HFF-Myc (cell line): ENCODE measurements around the gene FOXE1.

Source experiments
- DNase-seq: peaks from one replicate; pipeline ENCODE4 v3.0.0-alpha.2; 2011; ENCODE audit warnings: low read depth; ENCODE audit errors: extremely low read depth
- H3K4me3 ChIP-seq: replicated peaks from 2 replicates; pipeline ENCODE4 v1.5.1; 2011; ENCODE audit warnings: low read depth, mild to moderate bottlenecking, control low read depth, low read length
- TF ChIP-seq, protein P1 (sequence below): IDR thresholded peaks from 2 replicates; pipeline ENCODE4 v1.5.1; 2012; ENCODE audit warnings: mild to moderate bottlenecking, low read depth, low read length, control low read depth; ENCODE audit errors: missing control alignments

The FOXE1 gene

DNA sequence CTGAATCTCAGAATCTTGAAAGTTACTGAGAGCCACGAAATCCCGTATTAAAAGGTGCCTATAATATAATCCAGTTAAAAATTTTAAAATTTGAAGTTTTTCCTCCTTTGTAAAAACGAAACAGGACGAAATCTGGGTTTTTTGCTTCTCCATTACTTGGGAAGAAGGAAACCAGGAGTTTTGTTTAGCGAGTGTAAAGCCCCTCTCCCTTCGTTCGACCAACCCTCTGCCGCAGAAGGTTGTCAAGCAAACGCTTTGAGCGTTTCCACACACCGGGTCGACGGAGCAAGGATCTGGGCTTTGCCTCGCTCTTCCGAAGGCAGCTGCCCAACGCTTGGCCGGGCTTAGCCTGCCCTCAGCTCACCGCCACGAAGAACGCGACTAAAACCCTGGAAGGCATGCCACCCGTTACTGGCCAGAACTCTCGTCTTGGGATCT lies 1.6 kb upstream of the FOXE1 start:
- TF ChIP-seq, protein P1, sequence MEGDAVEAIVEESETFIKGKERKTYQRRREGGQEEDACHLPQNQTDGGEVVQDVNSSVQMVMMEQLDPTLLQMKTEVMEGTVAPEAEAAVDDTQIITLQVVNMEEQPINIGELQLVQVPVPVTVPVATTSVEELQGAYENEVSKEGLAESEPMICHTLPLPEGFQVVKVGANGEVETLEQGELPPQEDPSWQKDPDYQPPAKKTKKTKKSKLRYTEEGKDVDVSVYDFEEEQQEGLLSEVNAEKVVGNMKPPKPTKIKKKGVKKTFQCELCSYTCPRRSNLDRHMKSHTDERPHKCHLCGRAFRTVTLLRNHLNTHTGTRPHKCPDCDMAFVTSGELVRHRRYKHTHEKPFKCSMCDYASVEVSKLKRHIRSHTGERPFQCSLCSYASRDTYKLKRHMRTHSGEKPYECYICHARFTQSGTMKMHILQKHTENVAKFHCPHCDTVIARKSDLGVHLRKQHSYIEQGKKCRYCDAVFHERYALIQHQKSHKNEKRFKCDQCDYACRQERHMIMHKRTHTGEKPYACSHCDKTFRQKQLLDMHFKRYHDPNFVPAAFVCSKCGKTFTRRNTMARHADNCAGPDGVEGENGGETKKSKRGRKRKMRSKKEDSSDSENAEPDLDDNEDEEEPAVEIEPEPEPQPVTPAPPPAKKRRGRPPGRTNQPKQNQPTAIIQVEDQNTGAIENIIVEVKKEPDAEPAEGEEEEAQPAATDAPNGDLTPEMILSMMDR: no peak
- no peak for DNase-seq
- no peak overlapping the region for H3K4me3 ChIP-seq

DNA sequence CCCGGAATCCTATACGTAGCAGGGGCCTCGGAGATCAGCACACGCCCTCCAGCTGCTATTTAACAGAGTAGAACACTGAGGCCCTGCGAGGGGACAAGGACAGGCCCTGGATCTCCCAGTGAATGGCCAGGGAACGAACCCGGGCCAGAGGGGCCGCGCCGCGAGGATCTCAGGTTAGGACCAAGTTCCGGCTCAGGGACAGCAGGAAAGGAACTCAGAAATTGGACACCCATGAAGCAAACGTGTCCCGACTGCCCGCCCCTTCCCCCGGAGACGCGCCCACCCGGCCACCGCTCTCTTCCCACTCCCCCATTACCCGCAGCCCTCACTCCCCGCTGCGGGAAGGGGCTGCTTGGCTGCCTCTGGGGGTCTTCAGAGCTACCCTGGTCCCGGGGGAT lies 1.0 kb upstream of the FOXE1 start:
- H3K4me3 ChIP-seq: no peak overlapping the region
- no peak for DNase-seq
- TF ChIP-seq, protein P1: no peak

DNA sequence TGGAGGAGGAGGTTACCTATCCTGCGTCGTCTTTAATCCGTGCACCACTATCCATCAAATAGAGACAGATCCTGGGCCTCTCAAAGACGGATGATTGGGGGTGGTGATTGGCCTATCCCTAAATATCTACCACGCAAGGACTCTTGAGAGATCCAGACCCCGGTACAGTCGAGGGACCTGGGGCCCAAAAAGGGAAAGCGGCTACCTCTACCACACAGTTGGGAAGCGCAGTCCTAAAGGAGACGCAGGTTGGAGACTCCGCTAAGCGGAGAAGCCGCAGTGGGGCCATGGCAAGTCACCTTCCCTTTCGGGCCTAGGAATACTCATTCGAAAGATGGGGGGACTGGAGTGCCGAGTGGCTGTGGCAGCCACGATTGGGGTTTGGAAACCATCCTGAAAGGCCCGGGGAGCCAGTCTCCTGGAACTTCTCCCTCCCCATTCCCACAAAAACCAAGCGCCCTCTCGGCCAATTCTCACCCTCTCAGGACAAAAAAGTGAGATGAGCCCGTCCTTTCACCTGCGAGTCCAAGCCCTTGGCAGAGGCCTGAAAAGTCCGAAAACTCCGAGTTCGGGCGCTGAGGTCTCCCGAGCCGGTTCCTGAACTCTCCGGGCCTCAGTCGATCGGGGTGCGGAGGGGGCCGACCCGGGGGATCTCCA lies 499 bp upstream of the FOXE1 start:
- no peak for DNase-seq
- TF ChIP-seq, protein P1: no peak
- no peak overlapping the region for H3K4me3 ChIP-seq

DNA sequence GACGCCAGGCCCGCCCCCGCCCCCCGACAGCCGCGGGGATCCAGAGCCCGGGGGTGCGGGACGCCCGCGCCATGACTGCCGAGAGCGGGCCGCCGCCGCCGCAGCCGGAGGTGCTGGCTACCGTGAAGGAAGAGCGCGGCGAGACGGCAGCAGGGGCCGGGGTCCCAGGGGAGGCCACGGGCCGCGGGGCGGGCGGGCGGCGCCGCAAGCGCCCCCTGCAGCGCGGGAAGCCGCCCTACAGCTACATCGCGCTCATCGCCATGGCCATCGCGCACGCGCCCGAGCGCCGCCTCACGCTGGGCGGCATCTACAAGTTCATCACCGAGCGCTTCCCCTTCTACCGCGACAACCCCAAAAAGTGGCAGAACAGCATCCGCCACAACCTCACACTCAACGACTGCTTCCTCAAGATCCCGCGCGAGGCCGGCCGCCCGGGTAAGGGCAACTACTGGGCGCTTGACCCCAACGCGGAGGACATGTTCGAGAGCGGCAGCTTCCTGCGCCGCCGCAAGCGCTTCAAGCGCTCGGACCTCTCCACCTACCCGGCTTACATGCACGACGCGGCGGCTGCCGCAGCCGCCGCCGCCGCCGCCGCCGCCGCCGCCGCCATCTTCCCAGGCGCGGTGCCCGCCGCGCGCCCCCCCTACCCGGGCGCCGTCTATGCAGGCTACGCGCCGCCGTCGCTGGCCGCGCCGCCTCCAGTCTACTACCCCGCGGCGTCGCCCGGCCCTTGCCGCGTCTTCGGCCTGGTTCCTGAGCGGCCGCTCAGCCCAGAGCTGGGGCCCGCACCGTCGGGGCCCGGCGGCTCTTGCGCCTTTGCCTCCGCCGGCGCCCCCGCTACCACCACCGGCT lies 1.0 kb downstream of the FOXE1 start:
- TF ChIP-seq, protein P1: no peak
- no peak for DNase-seq
- no peak overlapping the region for H3K4me3 ChIP-seq

DNA sequence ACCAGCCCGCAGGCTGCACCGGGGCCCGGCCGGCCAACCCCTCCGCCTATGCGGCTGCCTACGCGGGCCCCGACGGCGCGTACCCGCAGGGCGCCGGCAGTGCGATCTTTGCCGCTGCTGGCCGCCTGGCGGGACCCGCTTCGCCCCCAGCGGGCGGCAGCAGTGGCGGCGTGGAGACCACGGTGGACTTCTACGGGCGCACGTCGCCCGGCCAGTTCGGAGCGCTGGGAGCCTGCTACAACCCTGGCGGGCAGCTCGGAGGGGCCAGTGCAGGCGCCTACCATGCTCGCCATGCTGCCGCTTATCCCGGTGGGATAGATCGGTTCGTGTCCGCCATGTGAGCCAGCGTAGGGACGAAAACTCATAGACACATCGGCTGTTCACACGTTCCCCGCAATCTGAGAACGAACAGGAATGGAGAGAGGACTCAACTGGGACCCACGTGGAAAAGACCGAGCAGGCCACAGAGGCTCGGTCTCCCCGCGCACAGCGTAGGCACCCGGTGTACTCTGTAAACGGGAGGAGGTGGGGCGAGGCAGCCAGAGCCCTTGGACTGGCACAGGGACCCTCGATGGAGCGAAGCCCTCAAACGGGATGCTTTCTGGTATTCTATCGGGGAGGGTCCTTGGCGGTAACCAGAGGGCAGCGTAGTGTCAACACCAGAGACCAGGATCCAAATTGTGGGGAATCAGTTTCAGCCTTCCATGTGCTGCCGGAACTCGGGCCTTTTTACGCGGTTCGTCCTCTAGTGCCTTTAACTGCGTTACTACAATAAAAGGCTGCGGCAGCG lies 1.9 kb downstream of the FOXE1 start:
- no peak for DNase-seq
- no peak overlapping the region for H3K4me3 ChIP-seq
- TF ChIP-seq, protein P1: no peak

DNA sequence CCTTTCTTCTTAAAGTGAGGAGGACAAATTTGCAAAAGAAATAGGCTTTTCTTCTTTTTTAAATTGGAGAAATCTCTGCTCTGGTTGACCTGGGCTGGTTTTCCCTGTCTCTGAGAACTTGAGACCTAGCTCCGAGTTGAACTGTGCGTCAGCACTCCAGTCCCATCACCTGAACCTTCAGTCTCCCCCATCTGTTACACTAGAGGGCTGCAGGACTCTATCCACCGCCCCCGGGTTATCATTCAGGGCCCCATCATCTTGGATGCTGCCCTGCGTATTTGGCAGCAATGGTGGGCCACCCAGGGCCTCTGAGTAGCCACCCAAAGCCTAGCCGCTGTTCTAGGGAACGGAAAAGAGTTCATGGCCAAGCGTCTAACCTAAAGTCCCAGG lies 2.5 kb downstream of the FOXE1 start:
- no peak overlapping the region for H3K4me3 ChIP-seq
- TF ChIP-seq, protein P1: no peak
- DNase-seq: no peak
